HG03196 (cell line): ENCODE measurements around the gene CD48.

Source experiments
- ATAC-seq: cut with Tn5 transposase; IDR thresholded peaks from one replicate; pipeline ENCODE4 v1.9.1; 2021; ENCODE audit not compliant: unreplicated experiment

CD48 gene, protein sequence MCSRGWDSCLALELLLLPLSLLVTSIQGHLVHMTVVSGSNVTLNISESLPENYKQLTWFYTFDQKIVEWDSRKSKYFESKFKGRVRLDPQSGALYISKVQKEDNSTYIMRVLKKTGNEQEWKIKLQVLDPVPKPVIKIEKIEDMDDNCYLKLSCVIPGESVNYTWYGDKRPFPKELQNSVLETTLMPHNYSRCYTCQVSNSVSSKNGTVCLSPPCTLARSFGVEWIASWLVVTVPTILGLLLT

DNA sequence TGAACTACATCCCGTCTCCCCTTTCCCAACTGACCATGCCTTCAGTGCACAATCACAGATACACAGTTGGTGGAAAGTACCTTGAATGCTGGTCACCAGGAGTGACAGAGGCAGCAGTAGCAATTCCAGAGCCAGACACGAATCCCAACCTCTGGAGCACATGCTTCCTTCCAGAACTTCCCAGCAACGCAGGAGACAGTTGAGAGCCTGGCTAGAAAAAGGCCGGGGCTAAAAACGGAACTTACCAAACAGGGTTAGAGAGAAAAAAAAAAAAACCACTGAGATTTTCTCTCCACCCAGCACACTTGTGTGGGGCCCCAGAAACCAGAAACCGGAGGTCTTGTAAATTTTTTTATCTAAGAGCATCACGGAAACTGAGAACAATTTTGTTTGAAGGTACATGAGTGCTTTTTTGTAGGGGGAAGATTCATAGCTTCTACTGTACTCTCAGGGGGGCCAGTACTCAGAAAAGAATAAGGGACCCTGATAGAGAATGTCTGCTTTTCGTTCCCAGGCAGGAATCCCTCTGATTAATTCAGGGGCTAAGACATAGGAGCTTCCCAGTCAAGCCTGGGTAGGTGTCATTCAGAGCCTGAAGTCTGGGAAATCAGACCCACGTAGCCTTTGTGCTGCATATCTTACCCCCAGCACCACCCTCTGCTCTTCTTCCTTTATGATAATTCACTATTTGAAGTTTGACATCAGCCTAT is at the start of gene CD48:
Gene CD48, minus strand, starts transcription at position 221 of the 710 bp plus-strand sequence. Its CDS starts 59 bp downstream, at position 162.
- peak; percentile 30 for ATAC-seq

DNA sequence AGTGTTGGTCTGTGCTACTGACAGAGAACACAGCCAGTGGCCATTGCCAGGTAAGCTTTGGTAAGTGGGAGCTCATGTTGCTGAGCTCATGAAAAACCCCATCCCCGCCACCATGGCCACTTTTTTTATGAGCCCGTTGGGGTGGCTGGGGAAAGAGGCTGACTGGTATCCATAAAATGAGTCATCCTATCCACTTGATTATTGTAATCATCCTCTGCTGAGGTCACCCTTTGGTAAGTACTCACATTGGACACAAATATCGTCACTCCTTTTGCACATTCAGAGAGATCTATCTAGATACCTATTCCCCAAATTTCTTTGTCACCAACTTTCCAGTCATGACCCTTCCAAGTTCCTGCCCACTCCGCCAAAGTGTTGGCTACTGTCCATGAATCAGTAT is 49.4 kb upstream of the CD48 start:
- ATAC-seq: no peak

DNA sequence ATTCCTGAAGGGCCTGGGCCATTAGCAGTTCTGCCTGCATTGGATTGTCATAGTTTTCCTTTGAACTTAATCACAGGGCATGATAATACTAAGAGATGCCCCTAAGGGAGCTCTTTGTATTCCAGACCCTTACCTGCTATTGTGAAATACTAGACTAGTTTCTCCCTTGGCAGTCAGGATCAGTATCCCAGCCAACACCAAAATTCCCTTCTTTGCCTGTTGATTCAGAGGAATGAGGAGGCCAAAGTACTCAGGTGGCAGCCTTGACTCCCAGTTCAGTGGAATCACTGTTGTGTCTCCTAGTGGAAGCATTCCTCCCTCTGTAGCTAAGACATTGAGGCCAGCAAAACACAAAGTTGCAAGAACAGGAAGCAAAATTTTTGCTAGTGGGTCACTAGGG is 48.1 kb upstream of the CD48 start:
- no peak for ATAC-seq

DNA sequence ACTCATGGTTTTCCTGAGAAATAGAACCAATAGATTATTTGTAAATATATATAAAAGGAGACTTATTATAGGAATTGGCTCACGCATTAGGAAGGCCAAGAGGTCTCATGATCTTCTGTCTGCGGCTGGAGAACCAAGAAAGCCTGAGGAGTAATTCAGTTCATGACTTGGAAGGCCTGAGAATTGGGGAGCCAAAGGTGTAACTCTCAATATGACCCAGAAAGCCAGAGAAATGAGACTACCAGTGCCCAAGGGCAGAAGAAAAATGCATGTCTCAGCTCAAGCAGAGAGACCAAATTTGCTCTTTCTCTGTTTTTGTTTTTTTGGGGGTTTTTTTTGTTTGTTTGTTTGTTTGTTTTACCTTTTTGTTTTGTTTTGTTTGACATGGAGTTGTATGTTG is 46.9 kb upstream of the CD48 start:
- ATAC-seq: no peak

DNA sequence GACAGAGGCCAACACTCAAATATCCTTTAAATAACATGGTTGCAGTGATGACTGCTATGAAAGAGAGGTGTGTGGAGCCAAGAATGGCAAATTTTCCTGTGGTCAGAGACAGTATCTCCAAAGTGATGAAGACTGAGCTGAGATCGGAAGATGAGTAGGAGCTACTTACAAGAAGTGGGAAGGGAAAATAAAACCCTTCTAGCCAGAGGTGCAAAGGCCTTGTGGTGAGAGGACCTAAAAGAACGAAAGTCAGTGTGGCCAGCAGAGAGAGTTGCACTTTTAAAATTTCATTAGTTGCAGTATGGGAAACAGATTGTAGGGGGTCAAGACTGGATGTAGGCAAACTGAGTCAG is 45.2 kb upstream of the CD48 start:
- no peak for ATAC-seq

DNA sequence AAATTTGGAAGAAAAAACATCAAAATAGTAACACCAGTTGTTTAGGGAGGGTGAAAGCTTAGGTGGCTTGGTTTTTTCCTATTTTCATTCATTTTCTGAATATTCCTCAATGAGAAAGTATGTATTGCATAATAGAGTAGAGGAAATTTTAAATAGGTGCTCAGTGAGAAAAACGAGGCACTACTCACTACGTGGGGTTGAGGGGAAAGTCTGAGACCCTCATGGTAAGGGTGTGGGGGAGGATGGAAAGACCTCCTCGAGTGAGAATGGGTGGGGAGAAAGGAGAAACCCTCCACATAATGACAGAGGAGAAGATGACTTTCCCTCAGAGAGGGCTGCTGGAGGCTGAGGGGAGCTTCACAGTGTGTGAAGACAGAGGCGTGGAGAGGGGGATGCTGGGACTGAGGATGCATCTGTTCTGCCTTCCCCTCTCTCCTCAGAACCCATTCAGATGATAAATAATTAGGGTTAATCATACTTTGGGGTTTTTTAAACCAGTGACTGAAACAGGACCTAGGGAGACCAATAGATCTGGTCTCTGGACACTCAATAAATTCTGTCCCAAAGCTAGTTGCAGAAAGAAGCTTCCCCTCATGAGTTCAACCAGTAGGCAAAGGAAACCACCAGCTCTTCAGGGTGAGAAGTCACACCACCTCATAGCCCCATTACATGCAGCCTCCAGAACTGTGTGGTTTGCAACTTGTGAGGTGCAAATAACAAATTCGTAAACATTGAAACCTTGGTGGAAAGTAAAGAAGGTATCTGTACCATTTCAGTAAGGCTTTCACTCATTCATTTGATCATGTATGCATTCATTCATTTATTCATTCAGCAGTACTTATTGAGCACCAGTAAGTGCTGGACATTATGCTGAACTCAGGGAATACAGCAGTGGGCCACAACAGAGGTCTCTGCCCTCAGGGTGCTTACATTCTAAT is 44.6 kb upstream of the CD48 start:
- no peak for ATAC-seq

DNA sequence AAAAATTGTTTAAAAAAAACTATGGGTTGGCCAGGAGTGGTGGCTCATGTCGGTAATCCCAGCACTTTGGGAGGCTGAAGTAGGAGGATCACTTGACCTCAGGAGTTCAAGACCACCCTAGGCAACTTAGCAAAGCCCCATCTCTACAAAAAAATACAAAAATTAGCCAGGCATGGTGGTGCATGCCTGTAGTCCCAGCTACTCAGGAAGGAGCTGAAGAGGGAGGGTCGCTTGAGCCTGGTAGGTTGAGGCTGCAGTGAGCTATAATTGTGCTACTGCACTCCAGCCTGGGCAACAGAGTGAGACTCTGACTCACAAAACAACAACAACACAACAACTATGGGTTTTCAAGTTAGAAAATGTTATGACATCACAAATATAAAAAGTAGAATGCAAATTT is 43.8 kb upstream of the CD48 start:
- ATAC-seq: no peak

DNA sequence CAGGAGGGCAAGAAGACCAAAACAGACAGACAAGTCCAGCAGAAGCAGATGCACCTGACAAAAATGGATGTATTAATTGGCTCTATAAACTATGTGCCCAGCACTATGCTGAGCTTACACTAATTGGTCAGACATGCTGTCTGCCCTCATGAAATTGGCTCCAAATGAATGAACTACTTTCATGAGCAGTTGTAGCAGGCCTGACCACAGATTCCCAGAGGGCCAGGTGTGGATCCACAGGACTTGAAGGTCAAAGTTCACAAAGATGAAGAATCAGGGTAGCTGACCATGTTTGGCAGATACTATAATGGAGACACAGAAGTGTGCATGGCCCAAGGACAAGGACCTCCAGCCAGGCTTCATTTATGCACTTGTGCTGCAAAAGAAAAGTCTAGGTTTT is 42.0 kb upstream of the CD48 start:
- ATAC-seq: no peak

DNA sequence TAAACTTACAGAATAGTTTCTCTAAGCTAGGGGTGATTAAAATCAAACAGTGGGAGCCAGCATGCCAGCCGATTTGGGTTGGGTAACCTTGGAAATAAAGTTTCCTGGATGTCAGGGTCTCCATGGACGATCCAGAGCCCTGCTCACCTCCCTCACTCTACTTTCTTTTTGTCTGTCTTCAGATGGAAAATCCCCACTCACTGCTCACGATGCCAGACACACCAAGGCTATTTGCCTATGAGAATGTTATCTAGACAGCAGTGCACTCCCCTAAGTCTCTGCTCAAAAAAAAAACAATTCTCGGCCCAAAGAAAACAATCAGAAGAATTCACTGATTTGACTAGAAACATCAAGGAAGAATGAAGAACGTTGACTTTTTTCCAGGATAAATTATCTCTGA is 41.3 kb upstream of the CD48 start:
- no peak for ATAC-seq

DNA sequence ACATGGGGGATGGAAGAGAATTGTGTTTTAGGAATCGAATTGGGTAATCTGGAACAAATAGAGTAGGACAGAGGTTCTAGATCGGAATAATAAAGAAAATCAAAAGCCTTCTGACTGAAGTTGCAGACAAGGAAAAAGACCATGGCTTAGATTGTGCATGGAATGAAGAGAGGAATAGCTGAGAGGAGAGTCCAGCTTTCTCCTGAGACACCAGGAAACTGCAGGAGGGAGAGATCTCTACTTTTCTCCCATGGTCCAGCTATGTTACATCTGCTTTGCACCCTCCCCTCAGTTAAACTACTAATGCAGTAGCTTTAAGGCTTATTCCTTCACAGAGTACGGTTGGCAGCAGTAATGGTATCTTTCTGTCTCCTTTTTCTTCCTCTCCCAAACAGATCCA is 40.8 kb upstream of the CD48 start:
- ATAC-seq: no peak

DNA sequence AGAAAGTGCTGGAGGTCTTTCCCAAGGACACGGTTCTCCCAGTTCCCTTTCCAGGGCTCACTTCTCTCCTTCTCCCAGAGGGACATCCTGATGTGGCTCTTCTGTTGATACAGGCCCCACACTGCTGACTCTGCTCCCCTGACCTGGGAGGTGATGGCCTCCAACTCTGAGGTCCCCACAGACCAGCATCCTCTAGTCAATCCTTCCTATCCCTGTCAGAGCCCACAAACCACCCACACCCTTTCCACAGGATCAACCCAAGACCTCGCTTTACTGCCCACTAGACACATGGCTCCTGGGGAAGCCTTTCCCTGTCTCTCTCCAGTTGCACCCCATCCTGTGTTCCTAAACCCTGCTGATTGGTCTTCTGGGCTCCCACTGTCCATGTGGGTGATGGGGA is 39.0 kb upstream of the CD48 start:
- no peak for ATAC-seq

DNA sequence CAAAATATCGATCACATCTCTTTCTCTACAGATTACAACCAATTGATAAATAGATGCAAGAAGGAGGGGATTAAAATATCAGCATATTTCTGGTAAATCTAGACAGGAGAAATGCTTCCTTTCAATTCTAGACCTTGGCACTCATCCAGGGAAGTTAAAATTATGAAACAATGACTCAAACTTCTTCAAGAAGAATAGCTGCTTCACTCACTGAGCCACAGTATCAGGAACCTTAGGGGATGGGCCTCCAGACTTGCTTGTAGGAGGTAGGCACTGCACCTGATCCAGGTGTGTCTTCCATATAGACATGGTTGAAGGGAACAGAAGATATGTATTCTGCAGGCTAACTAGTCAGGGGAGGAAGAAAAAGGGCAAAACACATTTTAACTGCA is 37.3 kb upstream of the CD48 start:
- ATAC-seq: no peak

DNA sequence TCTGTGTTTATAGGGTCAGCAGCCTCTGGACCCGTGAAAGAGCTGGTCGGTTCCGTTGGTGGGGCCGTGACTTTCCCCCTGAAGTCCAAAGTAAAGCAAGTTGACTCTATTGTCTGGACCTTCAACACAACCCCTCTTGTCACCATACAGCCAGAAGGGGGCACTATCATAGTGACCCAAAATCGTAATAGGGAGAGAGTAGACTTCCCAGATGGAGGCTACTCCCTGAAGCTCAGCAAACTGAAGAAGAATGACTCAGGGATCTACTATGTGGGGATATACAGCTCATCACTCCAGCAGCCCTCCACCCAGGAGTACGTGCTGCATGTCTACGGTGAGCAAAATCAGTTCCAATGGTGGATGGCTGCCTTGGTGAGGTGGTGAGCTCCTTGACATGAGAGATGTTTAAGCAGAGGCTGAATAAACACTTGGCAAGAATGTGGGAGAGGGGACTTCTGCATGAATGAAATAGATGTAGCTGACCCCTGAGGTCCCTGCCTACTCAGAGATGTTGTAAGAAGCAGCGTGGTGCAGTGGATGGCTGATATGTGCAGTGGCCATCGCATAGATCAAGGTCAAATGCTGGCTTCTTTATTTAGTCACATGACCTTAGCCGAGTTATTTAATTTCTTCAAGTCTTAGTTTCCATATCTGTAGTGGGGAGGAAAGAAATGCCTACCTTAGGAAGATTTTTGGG is 36.7 kb upstream of the CD48 start:
- ATAC-seq: no peak

DNA sequence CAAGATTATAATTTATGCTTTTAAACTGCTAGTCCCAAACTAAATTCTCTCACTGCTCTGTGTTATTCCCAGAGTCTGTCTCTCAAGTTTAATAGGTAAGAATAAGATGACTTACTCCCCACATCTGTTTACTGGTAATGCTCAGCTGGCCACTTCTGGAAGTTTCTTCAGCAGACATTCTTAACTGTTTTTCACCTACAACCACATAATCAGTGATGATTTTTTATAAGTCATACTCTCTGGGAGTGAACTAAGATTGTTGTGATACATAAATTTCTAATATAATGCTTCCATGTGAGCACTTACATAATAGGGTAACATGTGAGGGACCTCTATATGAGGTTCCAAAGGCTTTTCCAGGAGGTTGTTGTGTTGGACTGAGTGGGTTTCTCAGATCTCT is 36.1 kb upstream of the CD48 start:
- ATAC-seq: no peak

DNA sequence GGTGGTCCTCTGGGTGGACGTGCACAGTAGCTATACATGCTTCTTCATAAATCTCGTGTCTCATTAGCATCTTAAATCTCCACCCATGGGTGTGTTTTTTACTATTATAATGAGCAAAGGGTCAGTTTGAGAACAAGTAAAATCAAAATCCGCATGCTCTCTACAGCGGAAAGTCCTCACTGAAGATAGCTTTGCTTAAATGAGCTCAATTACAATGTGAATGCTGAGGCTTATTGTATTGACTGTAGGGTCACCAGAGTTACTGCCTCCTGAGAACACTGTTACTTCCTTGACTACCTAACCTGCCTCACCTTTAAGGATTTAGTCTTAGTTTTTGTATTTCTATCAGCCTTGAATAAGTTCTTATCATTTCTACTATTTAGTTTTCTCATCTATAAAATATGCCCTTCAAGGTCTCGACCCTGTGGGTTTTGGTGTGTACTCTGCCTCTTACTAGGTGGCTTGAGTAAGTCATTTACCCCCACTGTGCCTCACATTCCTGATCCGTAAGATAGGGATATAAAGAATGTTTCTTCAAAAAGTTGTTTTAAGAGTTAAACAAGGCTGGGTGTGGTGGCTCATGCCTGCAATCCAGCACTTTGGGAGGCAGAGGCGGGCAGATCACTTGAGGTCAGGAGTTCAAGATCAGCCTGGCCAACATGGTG is 35.3 kb upstream of the CD48 start:
- no peak for ATAC-seq

DNA sequence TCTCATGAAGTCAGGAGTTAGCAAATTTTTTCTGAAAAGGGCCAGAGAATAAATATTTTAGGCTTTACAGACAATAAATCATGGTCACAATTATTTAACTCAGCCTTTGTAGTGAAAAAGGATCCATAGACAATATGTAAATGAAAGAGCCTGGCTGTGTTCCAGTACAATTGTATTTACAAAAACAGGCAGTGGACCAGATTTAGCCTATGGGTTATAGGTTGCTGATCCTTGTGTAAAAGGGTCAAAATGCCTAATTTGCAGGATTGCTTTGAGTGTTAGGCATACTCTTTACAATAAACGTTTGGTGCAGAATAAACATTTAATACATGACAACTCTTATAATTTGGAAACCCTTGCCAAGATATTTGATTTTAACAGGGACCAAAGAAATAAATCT is 33.9 kb upstream of the CD48 start:
- no peak for ATAC-seq

DNA sequence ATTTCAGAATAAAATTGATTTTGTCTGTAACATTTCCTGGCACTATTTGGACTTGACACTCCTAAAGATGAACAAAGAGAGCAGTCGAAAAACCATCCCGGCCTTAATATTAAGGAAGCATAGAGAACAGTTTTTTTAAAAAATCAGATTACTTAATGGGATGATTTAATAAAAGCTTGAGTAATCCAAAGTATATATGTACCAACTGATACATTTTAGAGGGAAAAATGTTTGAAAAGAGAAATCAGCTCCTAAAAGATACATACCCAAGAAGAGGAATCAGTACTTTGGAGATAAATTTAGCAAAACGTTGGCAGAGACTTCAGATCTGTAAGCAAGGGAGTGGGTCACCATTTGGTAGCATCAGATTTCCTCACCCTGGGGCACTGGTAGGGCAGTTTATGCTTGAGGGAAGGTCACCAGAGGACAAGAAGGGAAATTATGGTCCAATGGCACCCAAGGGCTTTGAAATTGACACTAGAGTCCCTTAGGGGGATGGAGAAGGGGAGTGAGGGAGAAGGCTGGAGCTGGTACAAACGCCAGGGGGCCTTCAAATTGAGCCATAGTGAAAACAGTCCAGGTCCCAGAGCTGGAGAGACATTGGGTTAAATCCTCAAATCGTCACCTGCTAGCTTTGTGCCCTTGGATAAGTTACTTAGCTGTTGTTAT is 33.4 kb upstream of the CD48 start:
- no peak for ATAC-seq

DNA sequence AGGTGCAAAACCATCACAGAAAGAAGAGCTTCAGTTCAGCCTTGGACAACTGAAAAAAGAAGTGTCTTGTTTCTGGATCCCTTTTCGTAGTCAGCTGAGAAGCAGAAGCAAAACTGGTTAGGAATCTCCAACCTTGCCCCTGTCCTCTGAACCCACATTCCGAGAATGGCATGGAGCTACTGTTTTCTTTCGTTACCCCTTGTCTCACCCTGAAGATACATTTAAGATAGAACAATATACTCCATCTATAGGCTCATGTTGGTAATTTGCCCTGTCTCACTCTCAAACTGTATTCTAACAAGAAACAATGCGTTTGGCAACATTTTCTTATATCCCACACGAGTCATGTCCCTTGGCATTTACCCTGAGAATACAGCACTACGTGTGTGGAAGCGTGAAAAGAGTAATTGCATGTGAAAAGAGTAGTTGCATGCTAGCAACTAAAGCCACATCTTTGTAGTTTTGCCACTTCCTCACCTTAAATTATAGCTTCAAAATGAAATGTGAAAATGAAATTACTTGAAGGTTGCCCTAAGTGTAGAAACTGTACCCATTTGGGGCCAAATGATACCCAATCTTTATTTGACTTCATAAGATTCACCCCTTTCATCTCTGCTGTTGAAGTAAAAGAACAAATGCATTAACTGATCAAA is 32.7 kb upstream of the CD48 start:
- no peak for ATAC-seq

DNA sequence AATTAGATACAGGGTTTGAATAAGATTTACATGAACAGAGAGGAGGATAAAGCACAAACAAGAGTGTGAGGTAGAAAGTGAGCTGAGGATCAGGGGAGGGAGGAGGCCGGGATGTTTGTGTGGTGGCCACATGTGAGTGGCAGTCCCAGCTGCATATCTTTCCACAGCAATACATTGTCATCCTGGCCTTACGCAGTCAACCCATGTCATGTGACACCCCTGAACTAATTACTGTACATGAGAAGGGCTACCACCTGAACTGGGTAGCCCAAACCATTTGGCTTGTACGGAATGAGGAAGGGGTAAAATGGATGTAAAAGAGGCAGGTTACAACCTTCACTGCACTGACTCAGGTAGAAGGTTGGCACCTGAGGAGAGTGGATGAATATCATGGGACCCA is 31.6 kb upstream of the CD48 start:
- ATAC-seq: no peak
